HG03097 (cell line): Measurements from ENCODE around the gene GPR82.
"Not testable (repeated sequence)": the region's sequence is repeated elsewhere in the genome, so short reads cannot be mapped to it uniquely, and the experiment has no call there.

ENCODE experiments used
- ATAC-seq: cut with Tn5 transposase; IDR thresholded peaks from one replicate; pipeline ENCODE4 v1.9.1; 2021; ENCODE audit not compliant: unreplicated experiment, low FRiP score

GPR82 gene, protein sequence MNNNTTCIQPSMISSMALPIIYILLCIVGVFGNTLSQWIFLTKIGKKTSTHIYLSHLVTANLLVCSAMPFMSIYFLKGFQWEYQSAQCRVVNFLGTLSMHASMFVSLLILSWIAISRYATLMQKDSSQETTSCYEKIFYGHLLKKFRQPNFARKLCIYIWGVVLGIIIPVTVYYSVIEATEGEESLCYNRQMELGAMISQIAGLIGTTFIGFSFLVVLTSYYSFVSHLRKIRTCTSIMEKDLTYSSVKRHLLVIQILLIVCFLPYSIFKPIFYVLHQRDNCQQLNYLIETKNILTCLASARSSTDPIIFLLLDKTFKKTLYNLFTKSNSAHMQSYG

DNA sequence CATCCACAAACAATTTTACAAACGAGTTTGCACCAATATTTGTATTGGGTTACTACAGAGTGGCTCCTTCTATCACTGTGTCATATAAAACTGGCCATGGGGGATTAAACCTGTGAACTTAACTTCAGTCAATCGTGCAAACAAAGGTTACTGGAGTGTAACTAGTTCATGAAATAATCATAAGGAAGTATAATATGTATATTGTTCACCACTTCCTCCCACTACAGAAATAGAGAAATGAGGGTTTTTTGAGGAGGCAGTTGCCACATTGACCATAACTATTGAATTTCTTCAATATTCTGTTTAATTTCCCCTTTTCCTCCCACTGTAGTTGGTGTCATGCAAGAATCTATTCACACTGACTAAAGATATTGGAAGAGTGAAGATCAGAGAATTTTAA, at the start of gene GPR82:
GPR82 (plus strand) TSS at position 356 of the 400 bp plus-strand sequence. CDS start 2,846 bp downstream, outside the sequence.
- ATAC-seq: no peak

DNA sequence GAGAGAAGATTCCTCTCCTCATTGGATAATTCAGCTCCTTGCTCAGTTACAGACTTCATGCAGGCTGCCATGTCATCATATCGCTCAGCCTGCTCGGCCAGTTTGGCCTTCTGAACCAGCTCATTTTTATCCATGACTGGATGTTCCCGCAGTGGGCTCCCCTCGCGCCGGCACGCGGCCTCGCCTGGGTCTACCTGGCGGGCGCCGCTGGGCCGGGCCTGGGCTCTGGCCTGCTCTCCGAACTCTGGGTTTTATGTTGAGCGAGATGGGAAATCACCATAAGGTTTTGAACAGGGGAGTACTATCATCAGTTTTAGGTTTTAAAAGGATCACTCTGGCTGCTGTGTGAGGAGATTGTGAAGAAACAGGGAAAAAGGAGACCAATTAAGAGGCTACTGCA, 47.6 kb upstream of the GPR82 start:
- ATAC-seq: not testable (repeated sequence)

- no peak for ATAC-seq
These were observed 46.6 kb upstream of the GPR82 start for GRCh38 chrX:41677183-41678060.

GRCh38 chrX:41684138-41684537, 39.8 kb upstream of the GPR82 start:
- no peak for ATAC-seq

DNA sequence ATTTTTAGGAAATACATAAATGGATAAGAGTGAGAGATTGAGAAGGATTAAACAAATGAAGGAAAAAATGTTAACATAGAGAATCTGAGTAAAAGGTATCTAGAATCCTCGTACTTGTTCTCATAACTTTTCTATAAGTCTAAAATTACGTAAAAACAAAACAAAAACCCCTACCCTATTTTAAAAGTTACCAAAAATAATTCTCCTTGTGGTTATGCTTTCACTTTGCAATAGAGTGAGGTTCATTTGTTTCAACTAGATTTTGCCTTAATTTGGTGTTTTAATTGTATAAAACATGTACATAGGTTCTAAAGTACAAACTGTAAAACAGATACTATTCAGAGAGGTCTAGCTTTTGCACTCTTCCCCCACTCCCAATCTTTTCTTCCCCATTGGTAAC, 39.0 kb upstream of the GPR82 start:
- no peak for ATAC-seq

GRCh38 chrX:41686788-41687187, 37.2 kb upstream of the GPR82 start:
- no peak for ATAC-seq

DNA sequence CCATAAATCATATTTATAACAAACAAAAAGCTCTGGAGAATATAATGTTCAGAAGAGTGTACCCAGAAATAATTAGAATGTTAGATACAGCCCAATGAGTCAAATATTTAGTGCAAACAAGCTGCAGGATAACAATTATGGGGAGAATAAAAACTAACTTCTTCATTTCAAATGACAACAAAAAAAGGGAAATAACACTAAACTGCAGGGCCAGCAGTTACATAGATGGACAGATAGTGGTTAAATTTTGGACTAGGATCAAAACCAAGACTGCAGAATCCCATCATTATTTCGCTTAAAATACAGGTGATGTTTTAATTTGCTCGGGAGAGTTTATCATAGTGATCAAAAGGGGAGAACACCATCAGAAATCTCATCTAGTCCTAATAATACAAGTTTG, 35.8 kb upstream of the GPR82 start:
- ATAC-seq: no peak

DNA sequence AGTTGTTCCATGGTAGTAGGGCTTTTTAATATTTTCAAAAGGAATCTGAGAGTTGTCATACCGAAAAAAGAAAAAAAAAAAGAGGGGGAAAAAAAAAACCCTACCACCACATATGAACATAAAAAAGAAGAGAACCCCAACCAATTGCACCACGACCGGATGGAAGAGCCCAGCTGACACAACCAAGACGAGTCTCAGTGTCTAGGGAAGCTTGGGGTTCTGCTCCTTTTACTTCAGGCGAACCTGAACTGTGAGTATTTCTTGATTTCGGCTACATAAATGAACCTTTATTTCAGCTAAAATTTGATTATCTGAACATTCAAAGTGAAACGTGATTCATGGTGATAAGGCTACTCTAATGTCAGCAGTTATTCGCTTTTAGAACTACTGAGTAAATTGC, 35.1 kb upstream of the GPR82 start, which contains the start of gene GPR34:
GPR34 (plus strand) TSS at position 139 of the 400 bp plus-strand sequence. CDS start 6,661 bp downstream, outside the sequence.
- no peak for ATAC-seq

DNA sequence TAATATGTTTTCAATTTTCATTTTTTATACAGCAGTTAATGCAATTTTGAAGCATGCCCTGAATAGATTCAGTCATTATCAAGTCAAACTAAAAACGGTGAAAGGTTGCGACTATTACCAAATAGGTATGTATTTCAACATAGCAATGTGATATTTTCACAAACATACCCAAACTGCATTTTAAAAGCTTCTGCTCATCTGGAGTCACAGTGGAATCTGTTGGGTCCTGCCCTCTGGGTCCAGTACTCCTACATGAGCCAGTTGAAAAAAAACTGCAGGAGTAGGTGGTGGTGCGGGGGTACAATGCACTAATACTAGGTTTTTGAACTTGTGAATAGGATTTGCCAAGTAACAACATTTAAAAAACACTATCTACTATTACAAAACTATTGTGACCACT, 34.3 kb upstream of the GPR82 start:
- no peak for ATAC-seq

DNA sequence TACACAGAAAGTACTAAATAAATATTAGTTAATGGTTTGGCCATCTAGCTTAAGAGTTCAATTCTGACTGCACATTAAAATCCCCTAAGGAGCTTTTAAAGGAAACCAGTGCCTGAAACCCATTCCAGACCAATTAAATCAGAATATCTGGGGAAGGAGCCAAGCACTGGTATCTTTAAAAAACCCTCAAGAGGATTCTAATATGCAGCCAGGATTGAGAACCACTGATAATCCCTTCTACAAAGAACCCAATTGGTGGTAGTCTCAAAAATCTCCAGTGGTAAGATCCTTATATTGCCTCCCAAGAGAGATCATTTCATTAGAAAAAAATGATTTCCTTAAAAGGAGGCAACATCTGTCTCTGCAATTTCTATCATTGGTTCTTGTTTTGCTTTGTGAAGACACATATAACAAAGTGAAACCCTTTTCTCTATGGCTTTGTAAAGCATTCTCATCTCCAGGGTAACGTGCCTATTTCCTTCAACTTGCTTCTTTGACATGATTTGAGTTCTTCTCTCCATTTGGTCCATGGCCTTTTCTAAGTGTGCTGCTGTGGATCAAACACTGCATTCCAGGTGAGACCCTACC, 31.7 kb upstream of the GPR82 start:
- ATAC-seq: no peak

DNA sequence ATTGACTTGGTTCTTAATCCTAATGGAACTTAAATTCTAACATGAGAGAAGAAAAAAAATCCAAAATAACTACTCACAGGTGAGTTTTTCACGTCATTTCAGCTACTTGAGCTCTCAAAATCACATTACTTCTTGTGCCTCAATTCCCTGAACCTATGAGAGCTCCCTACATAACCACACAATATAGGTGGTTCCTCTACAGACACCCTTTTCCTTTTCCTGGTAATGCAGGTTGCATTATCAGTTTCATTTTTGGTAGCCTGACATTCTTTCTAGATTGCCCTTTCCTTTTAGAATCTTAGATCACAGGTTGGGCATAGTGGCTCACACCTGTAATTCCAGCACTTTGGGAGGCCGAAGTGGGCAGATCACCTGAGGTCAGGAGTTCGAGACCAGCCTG, 31.0 kb upstream of the GPR82 start:
- ATAC-seq: no peak

DNA sequence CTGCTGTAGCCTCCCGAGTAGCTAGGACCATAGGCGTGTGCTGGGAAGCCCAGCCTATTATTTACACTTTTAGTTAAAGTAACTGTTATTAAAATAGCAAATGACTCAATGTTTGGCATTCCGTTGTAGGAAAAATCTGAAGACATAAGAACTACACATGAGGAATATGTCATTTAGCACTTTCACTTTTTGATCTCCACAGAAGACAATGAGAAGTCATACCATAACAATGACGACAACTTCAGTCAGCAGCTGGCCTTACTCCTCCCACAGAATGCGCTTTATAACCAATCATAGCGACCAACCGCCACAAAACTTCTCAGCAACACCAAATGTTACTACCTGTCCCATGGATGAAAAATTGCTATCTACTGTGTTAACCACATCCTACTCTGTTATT, 28.6 kb upstream of the GPR82 start:
- no peak for ATAC-seq

GRCh38 chrX:41703574-41704029, 20.4 kb upstream of the GPR82 start:
- ATAC-seq: no peak

GRCh38 chrX:41705042-41705441, 18.9 kb upstream of the GPR82 start:
- ATAC-seq: no peak

DNA sequence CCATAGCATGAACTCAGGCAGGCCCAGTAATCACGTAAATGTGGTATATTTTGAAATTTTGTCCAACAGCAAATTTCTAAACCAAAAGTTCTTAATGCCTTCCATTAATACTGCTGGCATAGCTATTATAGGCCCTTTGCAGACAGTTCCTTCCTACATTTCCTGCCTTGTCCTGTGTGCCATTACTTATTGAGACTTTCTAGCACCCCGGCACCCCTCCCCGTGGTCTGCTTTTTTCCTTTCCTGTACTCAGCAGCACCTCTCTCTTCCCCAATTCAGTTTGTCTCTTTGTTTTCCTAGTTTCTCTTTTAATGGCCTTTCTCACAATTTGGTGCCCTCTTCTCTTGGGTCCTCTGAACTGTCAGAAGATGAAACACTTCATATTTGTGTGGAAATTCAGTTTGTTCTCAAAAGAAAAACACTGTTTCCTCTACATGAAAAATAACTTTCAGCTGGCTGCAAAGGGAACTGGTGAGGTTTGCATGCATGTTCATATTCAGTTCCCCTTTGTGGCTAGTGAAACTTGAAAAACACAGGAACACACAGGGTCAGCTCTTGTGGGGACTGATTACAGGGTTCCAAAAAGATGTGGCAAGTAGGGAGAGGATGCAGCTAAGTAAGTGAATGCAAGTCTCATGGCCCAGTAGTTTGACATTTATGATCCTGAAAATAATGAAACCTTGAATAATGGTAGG, 18.2 kb upstream of the GPR82 start:
- peak; percentile 82 for ATAC-seq

- no peak for ATAC-seq
These were observed 16.8 kb upstream of the GPR82 start for GRCh38 chrX:41707218-41707617.

GRCh38 chrX:41708486-41708885, 15.5 kb upstream of the GPR82 start:
- ATAC-seq: no peak

GRCh38 chrX:41711021-41711667, 12.8 kb upstream of the GPR82 start:
- no peak for ATAC-seq

GRCh38 chrX:41716222-41716621, 7.8 kb upstream of the GPR82 start:
- ATAC-seq: no peak
